HFF-Myc (cell line): Measurements from ENCODE around the gene PLA2G5.

Source experiments
- DNase-seq: peaks from one replicate; pipeline ENCODE4 v3.0.0-alpha.2; 2011; ENCODE audit warnings: low read depth; ENCODE audit errors: extremely low read depth
- H3K4me3 ChIP-seq: replicated peaks from 2 replicates; pipeline ENCODE4 v1.5.1; 2011; ENCODE audit warnings: low read depth, mild to moderate bottlenecking, control low read depth, low read length
- CTCF ChIP-seq: IDR thresholded peaks from 2 replicates; pipeline ENCODE4 v1.5.1; 2012; ENCODE audit warnings: mild to moderate bottlenecking, low read depth, low read length, control low read depth; ENCODE audit errors: missing control alignments

PLA2G5 gene

DNA sequence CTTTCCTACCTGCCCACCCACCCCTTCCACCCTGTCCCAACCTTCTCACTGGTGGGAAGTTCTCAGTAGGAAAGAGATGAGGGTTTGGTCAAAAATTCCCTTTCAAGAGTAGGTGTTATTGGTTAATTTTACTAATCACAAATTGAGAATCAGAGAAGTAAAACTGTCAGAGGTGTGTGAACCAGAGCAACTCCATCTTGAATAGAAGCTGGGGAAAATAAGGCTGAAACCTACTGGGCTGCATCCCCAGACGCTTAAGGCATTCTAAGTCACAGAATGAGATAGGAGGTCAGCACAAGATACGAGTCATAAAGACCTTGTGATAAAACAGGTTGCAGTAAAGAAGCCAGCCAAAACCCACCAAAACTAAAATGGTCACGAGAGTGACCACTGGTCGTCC is 37.8 kb downstream of the PLA2G5 start:
- no peak for DNase-seq
- no peak for TF ChIP-seq CTCF
- no peak overlapping the region for H3K4me3 ChIP-seq

- no peak for TF ChIP-seq CTCF
- DNase-seq = no peak
- H3K4me3 ChIP-seq = no peak overlapping the region
Measured at GRCh38 chr1:20108366-20109123, 38.6 kb downstream of the PLA2G5 start.

DNA sequence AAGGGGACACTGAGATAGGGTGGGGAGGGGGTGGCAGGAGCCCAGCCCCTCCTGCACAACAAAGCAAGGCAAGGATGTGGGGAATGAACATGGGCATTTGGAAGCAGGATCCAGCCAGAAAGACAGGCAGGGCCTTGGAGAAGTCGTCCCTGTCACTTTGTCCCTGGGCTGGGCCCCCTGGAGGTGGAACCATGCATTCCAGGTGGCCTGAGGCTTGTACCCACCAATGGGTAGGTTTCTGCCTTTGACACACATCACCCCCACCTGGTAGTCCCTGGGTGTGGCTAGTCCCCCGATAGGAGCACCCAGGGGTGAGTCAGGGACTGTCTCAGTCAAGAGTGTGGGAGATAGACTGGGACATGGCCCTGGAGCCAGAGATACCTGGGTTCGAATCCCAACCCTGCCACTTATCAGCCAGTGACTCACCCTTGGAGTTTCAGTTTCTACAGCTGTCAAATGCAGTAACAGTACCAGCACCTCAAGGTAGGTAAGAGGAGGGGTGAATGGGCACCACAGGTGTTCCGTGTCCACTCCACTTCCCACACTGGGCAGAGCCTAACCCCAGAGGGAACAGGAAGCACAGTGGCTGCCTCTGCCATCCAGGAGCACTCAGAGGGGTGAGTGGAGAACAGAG is 39.3 kb downstream of the PLA2G5 start:
- no peak overlapping the region for H3K4me3 ChIP-seq
- TF ChIP-seq CTCF = no peak
- DNase-seq = no peak

DNA sequence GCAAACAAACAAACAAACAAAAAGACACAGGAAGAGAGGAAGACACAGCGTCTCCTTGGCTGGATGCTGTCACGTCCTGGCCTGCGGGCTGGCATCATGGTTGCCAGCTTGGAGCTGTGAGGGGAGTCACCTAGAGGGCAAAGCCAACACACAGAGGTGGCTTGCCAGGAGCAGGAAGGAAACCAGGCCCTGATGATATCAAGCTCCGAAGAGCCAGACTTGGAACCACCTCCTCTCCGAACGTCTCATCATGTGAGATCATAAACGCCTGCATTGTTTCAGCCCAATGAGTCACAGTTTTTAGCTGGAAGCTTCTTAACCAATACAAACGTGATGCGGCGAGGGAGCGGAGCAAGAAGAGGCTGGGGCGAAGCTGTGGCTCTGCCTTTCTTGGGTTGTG is 40.7 kb downstream of the PLA2G5 start:
- no peak for DNase-seq
- TF ChIP-seq CTCF = no peak
- H3K4me3 ChIP-seq = no peak overlapping the region

GRCh38 chr1:20111452-20111851 is 41.5 kb downstream of the PLA2G5 start:
- DNase-seq = no peak
- TF ChIP-seq CTCF = no peak
- H3K4me3 ChIP-seq = no peak overlapping the region

DNA sequence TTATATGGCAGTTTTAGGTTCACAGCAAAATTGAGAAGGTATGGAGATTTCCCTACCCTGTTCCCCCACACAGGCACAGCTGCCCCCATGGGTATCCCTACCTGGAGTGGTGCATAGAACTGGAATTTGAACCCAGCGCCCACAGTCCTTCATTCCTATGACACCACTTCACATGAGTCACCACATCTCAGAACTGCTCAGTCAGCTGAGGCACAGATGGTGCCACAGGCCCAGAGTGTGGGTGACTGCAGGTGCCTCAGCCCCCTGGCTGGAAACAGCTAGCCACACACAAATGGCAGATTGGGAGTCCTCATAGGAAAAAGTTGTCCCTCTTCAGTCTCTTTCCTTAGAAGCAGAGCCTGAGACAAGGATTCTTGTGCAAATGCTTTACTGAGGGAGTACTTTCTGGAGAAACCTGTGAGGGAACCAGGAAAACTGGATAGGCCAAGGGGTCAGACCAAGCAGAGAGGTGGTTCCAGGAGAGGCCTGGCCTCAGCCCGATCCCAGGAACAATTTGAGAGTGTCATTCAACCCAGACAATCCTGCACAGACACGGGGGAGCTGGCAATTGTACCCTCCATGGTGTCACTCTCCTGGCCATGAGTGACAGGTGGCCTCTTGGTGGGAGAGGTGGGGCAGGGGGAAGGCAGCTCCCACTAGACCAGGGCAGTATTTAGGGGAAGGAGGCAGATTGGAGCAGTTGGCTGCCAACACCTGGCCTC is 42.4 kb downstream of the PLA2G5 start:
- TF ChIP-seq CTCF = no peak
- no peak overlapping the region for H3K4me3 ChIP-seq
- no peak for DNase-seq
